ENCODE measurements around the gene KIFC1.

KIFC1 gene

DNA sequence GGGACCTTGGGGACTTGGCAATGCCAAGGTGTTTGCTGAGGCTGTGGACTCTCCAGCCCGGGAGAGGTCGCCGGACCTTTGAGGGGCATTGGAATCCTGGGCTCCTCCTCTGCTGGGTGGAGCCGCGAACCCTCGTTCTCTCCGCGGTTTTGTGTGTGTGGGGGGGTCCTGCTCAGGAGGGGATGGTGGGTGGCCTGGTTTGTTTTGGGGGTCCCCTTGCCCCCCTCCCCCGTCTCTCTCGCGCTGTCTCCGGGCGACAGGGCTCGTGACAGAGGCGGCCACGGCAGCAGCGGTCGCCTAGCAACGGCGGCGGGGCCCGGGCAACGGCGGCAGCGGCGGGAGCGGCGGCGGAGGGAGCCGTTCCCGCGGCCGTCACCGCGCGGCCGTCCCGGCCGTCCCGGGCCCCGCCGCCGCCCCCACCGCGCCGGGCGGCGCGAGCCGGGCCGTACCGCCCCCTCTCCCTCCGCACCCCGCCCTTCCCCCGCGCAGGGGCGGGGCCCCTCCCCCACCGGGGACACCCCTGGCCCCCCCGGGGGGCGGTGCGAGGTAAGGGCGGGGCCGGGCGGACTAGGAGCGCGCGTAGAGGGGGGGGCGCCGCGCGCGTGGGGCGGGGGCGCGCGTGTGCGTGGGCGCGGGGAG lies 36.1 kb downstream of the KIFC1 start:
- peak; percentile 27 to 53 for DNase-seq

DNA sequence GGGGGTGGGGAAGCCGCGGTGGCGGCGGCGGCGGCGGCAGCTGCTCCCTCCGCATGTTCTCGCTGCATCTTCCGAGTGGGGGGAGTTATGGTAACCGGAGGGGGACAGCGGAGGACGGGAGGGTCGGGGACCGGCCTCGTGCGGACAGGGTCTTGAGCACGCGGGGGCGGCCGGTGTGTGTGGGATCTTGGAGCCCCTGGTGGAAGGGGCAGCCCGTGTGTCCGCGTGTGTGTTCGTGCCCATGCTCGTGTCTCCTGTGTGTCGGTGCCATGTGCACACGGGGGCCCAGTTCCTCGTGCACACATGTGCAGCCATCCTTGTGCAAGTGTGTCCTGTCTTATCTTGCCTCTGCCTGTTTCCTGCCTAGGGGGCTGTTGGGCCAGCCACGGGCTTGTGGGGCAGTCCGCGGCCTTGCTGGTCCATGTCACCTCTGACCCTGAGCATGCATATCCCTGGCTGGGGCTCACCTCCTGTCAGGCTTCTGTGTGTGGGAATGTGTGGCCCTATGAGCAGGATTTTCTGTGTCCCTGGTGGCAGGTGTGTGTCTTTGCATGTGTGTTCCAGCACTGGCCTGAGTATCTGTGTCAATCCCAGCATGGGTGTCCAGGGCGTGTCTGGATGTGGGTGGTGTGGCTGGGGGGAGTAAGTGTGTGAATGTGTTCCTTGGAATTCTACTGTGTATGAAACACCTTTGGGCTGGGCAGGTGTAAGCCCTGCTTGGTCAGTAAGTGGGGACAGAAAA lies 36.8 kb downstream of the KIFC1 start:
- peak in 1 of 2 experiments; percentile 16 for DNase-seq

- DNase-seq, result no peak
Observed at GRCh38 chr6:33428966-33429749, 37.5 kb downstream of the KIFC1 start.

DNA sequence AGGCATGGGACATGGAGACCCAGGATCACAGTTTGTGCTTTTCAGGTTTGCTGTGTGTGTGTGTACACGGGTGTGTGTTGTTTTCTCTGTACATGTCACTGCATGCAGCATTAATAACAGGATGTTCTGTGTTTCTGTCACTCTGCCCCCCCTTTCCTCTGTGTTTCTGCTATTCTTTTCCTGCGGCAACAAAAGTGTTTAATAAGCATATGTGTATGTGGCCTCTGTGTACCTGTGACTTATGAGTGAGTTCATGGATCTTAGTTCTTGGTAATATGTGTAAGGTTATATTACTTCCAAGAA lies 38.1 kb downstream of the KIFC1 start:
- DNase-seq, result no peak

DNA sequence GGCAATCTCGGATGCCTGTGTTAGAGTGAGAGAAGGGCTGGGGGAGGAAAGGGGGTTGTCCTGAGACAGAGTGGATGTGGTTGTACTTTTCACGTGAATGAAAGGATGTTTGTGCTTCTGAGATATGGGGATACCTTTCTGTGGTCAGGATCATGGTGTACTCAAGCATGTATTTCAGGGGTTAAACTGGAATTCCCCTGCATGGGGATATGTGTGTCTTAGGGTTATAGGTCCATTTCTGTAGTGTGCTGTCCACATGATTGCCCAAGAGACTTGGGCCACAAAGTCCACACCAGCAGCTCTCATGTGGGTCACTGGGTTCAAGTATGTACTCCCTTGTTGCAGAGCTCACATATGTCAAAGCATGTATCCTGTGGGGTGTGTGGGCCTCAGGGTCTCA lies 38.7 kb downstream of the KIFC1 start:
- DNase-seq, result no peak

DNA sequence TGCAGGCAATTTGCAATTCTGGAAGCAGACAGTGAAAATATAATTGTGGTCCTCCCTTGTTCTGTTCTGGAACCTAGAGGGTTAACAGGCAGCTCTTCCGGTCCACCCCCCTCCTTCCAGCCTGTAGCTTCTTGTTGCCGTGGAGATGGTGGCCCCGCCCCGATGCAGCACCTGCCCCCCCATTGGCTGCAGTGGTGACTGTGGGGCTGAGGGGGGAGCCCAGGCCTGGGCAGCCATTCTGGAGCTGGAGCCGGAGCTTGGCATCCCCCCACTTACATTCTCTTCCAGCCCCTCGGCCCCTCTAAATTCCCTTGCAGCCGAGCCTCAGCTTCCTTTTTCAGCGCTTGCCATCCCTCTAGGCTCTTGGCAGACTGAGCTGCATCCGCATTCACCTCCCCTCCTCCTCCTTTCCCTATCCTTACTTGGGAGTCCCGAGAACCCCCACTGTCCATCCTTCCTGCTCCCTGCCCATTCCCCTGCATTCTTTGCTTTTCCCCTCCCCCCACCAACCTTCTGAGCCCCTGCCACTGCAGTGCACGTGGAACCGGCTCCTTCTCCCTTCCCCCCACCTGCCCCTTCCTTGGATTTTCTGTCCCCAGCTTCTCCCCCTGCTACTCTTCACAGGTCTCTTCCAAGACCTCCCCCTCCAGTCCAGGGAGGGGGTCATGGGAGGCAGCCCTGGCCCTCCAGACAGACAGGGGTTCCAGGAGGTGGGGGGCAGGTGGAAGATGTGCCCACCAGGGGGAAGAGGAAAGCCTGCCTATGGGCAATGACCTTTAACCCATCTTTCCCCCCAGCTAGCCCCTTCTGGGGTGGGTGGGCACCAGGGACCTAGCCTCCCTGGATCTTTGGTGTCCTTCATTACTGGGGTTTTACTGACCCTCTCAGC lies 39.6 kb downstream of the KIFC1 start:
- DNase-seq, result peak; percentile 22 to 52

DNA sequence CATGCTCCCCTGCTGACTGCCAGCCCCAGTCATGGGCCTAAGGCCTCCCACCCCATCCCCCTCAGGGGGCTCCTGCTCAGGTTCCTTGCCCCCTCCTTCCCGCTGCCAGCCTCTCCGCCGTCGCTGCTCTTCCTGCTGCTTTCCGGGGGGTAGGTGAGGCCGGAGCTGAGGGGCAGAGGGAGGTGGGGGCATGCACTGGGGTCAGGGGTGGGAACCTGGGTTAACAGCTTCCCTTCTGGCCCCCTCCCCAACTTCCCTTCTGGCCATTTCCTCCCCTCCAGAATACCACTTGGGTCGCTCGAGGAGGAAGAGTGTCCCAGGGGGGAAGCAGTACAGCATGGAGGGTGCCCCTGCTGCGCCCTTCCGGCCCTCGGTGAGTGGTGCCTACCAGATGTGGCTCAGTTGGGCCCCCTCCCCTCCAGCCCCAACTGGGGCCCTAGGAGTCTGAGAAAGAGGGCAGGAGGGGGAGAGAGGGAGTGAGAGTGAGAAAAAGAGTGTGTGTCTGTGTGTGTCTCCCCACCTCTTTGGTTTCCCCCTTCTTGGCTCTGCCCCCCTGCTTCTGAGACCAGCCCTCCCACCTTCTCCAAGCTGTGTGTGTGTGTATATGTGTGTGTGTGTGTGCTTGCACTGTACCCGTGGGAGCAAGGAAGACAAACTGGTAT lies 40.4 kb downstream of the KIFC1 start:
- no peak for DNase-seq

- DNase-seq, result no peak
Observed at GRCh38 chr6:33432546-33432945, 40.9 kb downstream of the KIFC1 start.

GRCh38 chr6:33433001-33433543 lies 41.4 kb downstream of the KIFC1 start:
- no peak for DNase-seq

DNA sequence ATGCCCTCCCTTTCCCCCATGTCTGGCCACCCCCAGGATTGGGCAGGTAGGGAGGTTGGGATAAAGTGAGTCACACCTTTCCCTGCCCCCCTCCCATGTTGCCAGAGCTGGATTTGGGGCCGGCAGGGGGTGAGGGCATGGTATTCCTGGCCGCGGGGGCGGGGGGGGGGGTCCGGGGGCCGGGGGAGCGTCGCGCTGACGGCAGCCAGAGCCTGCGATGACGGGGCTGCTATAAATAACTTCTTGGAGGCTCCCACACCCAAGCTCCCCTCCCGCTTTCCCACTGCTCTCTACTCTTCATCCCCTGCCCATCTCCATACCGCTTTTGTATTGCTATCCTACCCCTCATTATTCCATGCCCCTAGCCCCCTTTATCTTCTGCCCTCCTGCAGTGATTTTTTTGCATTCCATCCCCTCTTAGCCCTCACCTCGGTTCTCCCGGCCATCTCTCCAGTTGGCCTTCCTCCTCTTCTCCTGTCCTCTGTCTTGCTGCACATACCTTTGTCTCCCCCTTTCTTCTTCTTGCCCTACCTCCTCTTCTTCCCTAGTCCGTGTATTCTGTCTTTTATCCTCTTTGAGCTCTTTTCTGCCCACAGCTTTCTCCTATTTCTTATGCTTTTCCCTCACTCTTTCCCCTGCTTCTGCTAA lies 42.0 kb downstream of the KIFC1 start:
- no peak for DNase-seq

DNA sequence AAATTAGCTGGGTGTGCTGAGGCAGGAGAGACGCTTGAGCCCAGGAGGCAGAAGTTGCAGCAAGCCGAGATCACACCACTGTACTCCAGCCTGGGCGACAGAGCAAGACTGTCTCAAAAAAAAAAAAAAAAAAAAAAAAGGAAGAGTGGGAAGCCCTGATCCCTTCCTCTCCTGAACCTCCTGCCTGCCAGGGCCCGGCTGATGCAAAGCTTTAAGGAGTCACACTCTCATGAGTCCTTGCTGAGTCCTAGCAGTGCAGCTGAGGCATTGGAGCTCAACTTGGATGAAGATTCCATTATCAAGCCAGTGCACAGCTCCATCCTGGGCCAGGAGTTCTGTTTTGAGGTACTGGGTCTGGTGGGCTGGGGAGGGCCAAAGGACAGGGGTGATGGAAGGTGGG lies 43.3 kb downstream of the KIFC1 start:
- no peak for DNase-seq

DNA sequence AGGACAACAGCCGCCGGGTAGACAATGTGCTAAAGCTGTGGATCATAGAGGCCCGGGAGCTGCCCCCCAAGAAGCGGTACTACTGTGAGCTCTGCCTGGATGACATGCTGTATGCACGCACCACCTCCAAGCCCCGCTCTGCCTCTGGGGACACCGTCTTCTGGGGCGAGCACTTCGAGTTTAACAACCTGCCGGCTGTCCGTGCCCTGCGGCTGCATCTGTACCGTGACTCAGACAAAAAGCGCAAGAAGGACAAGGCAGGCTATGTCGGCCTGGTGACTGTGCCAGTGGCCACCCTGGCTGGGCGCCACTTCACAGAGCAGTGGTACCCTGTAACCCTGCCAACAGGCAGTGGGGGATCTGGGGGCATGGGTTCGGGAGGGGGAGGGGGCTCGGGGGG lies 46.0 kb downstream of the KIFC1 start:
- DNase-seq, result no peak

DNA sequence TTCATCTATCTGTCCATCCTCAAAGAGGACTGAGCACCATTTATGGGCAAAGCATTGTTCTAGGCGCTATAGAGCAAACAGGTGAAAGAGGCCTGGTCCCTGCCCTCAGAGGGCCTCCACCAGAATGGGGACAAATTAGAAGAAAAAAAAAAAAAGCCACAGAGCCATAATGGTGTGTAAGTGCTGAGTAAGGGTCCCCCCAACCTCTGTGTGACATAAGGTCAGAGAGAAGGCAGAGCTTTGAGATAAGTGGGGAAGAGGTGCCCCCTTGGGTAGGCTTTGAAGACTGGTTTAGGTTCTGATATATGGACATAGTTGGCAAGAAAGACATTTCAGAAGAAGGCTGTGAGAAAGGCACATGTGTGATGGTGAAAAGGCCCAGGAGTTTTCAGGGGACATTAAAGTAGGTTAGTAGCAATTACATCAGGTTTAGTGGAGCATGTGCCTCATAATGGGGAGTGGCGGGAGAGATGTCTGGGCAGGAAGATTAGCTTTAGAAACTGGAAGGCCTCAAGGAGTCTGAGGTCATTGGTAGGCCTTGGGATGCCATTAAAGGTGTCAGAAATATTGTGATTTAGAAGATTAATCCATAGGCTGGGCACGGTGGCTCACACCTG lies 47.5 kb downstream of the KIFC1 start:
- no peak for DNase-seq

DNA sequence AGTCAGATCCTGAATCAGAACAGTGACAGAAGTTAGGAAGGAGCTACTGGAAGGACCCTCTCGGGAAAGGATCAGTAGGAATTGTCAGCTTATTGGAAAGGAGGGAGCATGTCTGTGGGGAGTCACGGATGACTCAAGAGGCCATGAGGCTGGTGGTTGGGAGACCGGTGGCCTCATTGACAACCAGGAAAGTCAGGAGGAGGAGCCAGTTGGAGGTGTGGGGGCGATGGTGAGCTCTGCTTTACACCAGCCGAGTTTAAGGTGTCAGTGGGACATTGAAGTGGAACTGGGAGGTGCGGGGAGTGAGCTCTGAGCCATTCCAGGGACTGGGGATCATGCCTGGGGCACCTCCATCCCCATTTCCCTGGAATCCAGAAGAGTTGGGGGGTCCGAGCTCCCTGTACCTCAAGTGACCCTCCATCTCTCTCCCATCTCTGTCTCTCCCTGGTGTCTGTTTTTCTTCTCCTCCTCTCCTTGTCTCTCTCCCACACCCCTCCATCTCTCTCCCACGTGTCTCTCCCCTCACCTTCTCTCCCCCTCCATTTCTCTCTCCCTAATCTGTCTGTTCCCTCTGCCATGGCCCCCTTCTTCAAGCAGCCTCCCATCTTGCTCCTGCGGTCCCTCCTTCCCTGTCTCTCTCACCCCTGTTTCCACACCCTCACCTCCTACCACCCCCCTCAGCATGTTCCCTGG lies 48.5 kb downstream of the KIFC1 start:
- no peak for DNase-seq

DNA sequence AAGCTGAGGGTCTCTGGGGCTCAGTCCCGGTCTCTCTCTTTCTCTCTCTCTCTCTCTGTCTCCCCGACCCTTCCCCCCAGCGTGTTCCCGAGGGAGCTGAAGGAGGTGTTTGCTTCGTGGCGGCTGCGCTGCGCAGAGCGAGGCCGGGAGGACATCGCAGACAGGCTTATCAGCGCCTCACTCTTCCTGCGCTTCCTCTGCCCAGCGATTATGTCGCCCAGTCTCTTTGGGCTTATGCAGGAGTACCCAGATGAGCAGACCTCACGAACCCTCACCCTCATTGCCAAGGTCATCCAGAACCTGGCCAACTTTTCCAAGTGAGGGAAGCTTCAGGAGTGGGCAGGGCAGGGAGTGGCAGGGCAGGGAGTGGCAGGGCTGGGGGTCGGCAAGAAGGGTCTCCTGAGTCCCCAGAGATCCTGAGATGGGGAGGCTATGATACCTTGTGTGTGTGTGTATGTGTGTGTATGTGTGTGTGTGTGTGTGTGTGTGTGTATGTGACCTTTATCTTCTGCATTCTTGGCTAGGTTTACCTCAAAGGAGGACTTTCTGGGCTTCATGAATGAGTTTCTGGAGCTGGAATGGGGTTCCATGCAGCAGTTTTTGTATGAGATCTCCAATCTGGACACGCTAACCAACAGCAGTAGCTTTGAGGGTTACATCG lies 49.2 kb downstream of the KIFC1 start:
- DNase-seq, result no peak

GRCh38 chr6:33441457-33441856 lies 49.8 kb downstream of the KIFC1 start:
- no peak for DNase-seq

DNA sequence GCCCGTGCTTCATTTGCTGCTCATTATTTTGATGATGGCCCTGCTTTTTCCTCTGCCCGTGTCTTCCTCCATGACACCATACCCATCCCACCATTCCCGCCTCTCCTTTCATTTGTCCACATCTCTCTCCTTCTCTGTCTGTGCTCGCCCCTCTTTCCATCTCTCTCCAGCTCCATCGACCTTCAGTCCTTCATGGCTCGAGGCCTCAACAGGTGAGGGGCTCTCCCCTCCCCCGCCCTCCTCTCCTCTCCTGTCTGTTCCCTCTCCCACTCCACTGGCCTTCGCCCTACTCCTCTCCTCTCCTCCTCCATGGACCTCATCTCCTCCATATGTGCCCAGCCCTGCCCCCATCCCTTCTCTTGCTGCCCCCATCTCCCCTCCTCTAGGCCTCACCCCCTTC lies 50.7 kb downstream of the KIFC1 start:
- DNase-seq, result no peak

DNA sequence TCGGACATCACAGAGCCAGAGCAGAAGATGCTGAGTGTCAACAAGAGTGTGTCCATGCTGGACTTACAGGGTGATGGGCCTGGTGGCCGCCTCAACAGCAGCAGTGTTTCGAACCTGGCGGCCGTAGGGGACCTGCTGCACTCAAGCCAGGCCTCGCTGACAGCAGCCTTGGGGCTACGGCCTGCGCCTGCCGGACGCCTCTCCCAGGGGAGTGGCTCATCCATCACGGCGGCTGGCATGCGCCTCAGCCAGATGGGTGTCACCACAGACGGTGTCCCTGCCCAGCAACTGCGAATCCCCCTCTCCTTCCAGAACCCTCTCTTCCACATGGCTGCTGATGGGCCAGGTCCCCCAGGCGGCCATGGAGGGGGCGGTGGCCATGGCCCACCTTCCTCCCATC lies 51.4 kb downstream of the KIFC1 start:
- DNase-seq, result no peak

DNA sequence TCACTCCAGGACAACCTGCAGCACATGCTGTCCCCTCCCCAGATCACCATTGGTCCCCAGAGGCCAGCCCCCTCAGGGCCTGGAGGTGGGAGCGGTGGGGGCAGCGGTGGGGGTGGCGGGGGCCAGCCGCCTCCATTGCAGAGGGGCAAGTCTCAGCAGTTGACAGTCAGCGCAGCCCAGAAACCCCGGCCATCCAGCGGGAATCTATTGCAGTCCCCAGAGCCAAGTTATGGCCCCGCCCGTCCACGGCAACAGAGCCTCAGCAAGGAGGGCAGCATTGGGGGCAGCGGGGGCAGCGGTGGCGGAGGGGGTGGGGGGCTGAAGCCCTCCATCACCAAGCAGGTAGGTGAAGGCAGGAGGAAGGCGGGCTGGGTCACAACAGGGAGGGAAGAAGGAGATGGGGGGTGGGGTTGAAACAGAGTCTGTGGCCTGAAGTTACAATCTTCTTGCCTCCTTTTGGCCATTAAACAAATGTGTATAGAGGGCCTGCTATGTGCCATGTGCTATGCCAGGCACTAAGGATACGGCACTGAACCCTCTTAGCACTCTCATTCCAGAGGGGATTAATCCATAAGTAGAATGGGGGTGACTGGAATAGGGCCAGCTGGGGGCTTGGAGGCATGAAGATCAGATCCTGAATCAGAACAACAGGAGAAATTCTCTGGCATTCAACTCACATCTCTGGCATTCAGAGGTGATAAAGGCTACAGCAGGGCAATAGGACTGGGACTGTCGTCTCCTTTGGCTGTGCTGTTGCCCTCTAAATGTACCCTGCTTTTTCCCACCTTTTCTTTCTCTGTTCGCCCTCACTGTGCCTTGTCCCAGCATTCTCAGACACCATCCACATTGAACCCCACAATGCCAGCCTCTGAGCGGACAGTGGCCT lies 52.2 kb downstream of the KIFC1 start:
- no peak for DNase-seq
